HUES48 (cell line): ENCODE data around the gene OR4C13.
"Not testable (repeated sequence)": the region's sequence is repeated elsewhere in the genome, so short reads cannot be mapped to it uniquely, and the experiment has no call there.

Experiments
- H3K27ac ChIP-seq: one replicate; pipeline ENCODE4 v1.7.0; 2013; ENCODE audit warnings: low read depth, low read length, inconsistent platforms
- H3K27me3 ChIP-seq: 2 replicates; pipeline ENCODE4 v1.6.1; 2013; ENCODE audit warnings: mild to moderate bottlenecking, low read length; ENCODE audit not compliant: control insufficient read depth, insufficient read depth
- H3K36me3 ChIP-seq: 2 replicates; pipeline ENCODE4 v1.6.1; 2013; ENCODE audit warnings: low read length; ENCODE audit not compliant: control insufficient read depth, insufficient read depth
- H3K4me1 ChIP-seq: 2 replicates; pipeline ENCODE4 v1.6.1; 2013; ENCODE audit warnings: mild to moderate bottlenecking, low read length; ENCODE audit not compliant: control insufficient read depth, insufficient read depth
- H3K4me3 ChIP-seq: 2 replicates; pipeline ENCODE4 v1.5.1; 2013; ENCODE audit warnings: mild to moderate bottlenecking, low read depth, low read length
- H3K9ac ChIP-seq: 2 replicates; pipeline ENCODE4 v1.6.1; 2013; ENCODE audit warnings: mild to moderate bottlenecking, low read depth, low read length, moderate library complexity
- H3K9me3 ChIP-seq: 2 replicates; pipeline ENCODE4 v1.6.1; 2013; ENCODE audit warnings: low read length; ENCODE audit not compliant: control insufficient read depth, insufficient read depth

Gene OR4C13

DNA sequence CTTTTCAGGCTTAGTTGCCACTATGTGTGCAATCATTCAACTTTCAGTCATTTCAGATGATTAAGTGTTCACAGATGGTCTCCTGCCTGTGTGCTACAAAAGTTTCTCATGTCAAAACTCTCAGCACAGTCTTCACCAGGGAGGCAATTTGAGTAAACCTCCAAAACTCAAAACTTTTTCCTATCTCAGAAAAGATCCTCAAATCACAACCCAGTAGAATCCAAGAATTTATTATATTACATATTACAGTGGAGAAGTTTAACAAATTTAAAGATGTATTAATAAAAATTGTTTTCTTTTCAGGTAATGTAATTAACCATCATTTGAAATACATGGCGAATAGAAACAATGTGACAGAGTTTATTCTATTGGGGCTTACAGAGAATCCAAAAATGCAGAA, at the start of gene OR4C13:
Gene OR4C13, plus strand, starts transcription at position 301 of the 400 bp plus-strand sequence. Its CDS starts 32 bp downstream, at position 333.
- Histone ChIP-seq H3K4me1 (no peaks in the 10 kb centered on the region), H3K36me3 (no peaks in the 10 kb centered on the region), H3K4me3 (no peak within 1 kb of the TSS), H3K27ac (no peak within 1 kb of the TSS), H3K9ac (no peak within 1 kb of the TSS), H3K27me3 (no peaks in the 10 kb centered on the region), H3K9me3 (peaks cover 69% of the 10 kb centered on the region)

GRCh38 chr11:49911516-49911915, 40.7 kb upstream of the OR4C13 start:
- H3K4me1 ChIP-seq, H3K27me3 ChIP-seq, H3K4me3 ChIP-seq, H3K9ac ChIP-seq, H3K36me3 ChIP-seq, H3K27ac ChIP-seq: not testable (repeated sequence)
- H3K9me3 ChIP-seq = peaks cover 68% of the 10 kb centered on the region

DNA sequence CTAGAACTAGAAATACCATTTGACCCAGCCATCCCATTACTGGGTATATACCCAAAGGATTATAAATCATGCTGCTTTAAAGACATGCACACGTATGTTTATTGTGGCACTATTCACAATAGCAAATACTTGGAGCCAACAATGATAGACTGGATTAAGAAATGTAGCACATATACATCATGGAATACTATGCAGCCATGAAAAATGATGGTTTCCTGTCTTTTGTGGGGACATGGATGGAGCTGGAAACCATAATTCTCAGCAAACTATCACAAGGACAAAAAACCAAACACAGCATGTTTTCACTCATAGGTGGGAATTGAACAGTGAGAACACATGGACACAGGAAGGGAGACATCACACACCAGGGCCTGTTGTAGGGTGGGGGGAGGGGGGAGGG, 3.5 kb upstream of the OR4C13 start:
- H3K4me1 ChIP-seq, H3K4me3 ChIP-seq, H3K9ac ChIP-seq, H3K27me3 ChIP-seq, H3K27ac ChIP-seq, H3K36me3 ChIP-seq: not testable (repeated sequence)
- H3K9me3 ChIP-seq = peaks cover 47% of the 10 kb centered on the region

GRCh38 chr11:49973439-49973838, 21.2 kb downstream of the OR4C13 start:
- not testable (repeated sequence) for H3K9ac ChIP-seq, H3K4me3 ChIP-seq, H3K36me3 ChIP-seq, H3K27me3 ChIP-seq, H3K4me1 ChIP-seq, H3K27ac ChIP-seq
- H3K9me3 ChIP-seq = peaks cover 66% of the 10 kb centered on the region

DNA sequence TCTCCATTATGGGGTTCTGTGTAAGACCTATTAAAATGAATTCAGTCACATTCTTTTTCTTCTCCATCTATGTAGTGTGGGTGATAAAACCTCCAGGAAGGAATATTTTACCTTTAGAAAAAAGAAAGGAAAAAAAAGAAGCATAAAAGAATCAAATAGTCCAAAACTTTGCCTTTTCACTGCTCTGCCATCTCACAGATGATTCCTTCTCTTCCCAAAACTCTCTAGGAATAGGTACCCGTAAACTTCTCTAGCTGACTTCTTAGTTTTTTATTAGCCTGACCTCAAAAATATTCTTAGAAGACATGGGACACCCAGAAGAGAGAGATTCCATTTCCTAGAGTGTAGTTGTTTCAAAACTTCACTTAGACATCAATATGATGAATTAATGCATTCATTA, 30.2 kb downstream of the OR4C13 start, which contains the start of gene OR4C12:
Gene OR4C12, minus strand, starts transcription at position 101 of the 400 bp plus-strand sequence. Its CDS starts 34 bp downstream, at position 67.
- H3K27ac ChIP-seq, H3K4me1 ChIP-seq, H3K36me3 ChIP-seq, H3K9ac ChIP-seq, H3K27me3 ChIP-seq, H3K4me3 ChIP-seq: not testable (repeated sequence)
- H3K9me3 ChIP-seq = peaks cover 85% of the 10 kb centered on the region

- peaks cover 92% of the 10 kb centered on the region for H3K9me3 ChIP-seq
- H3K9ac ChIP-seq = no peak overlapping the region
- H3K4me3 ChIP-seq = no peak overlapping the region
- H3K27me3 ChIP-seq = no peaks in the 10 kb centered on the region
- no peaks in the 10 kb centered on the region for H3K4me1 ChIP-seq
- no peak overlapping the region for H3K27ac ChIP-seq
- H3K36me3 ChIP-seq = no peaks in the 10 kb centered on the region
These were observed 43.4 kb downstream of the OR4C13 start for GRCh38 chr11:49995565-49995964.
